Endothelial cell of umbilical vein (primary cell): ENCODE data around the gene BANK1. TPM values are rescaled to one million over a fixed set of nuclear protein-coding genes. Genes with fewer than 3 reads are reported as not detected.

Source experiments
- BruUV-seq: library from RNA; stranded (reverse); fragments of 400-500 nt; replicated peaks from 2 replicates; lab custom pipeline; 2021; lab: Mats Ljungman, UMichigan
- CTCF ChIA-PET: fragments of 300-600, 350-600 bp; sonication (Branson Sonifier 250); formaldehyde crosslinking; loops from one replicate; lab custom pipeline; 2021; ENCODE audit warnings: antibody characterized with exemption, inconsistent platforms; lab: Charles Lee
- POLR2A ChIA-PET: fragments of 300-600, 350-600 bp; sonication (Branson Sonifier 250); formaldehyde crosslinking; loops from one replicate; lab custom pipeline; 2021; ENCODE audit warnings: antibody characterized with exemption, inconsistent platforms; lab: Charles Lee
- DNase-seq: peaks from one replicate; pipeline ENCODE4 v3.0.0-alpha.2; 2011; ENCODE audit warnings: low read depth, low spot score
- FAIRE-seq: peaks from 2 replicates; lab custom pipeline; 2011; peaks lifted over from hg19 to GRCh38; lab: Jason Lieb, UNC
- H2AFZ ChIP-seq: 2 replicates; pipeline ENCODE4 v1.6.0; 2012; ENCODE audit warnings: low read depth, low read length, control low read depth, inconsistent platforms
- H3K27ac ChIP-seq: 2 replicates; pipeline ENCODE4 v1.5.1; 2011; ENCODE audit warnings: low read depth, mild to moderate bottlenecking, control low read depth, low read length, moderate library complexity; ENCODE audit not compliant: insufficient read depth
- H3K27me3 ChIP-seq, 2 experiments: 2 replicates each; pipeline versions ENCODE4 v1.6.0 to v1.6.1; 2011; ENCODE audit warnings: low read length in 2 of 2, mixed read lengths in 1 of 2; ENCODE audit not compliant: control insufficient read depth in 2 of 2, insufficient read depth in 2 of 2
- H3K36me3 ChIP-seq, 2 experiments: 2 replicates in 1 of 2; 3 replicates in 1 of 2; pipeline ENCODE4 v1.5.1; 2011; ENCODE audit warnings: low read length in 2 of 2, mild to moderate bottlenecking in 1 of 2, moderate library complexity in 1 of 2; ENCODE audit not compliant: control insufficient read depth in 2 of 2, insufficient read depth in 2 of 2; ENCODE audit errors: extremely low read depth in 1 of 2
- H3K4me1 ChIP-seq: 3 replicates; pipeline ENCODE4 v1.5.1; 2011; ENCODE audit warnings: mild to moderate bottlenecking, low read length; ENCODE audit not compliant: control insufficient read depth, insufficient read depth; ENCODE audit errors: extremely low read depth
- H3K4me2 ChIP-seq: 2 replicates; pipeline ENCODE4 v1.6.1; 2011; ENCODE audit warnings: low read length, control low read depth, mixed read lengths; ENCODE audit not compliant: insufficient read depth
- H3K4me3 ChIP-seq, 3 experiments: fragments of 200-600 bp in 1 of 3; sonication (generic), shearing (Covaris generic) in 1 of 3; replicated peaks in 1 of 3; 2 replicates each; pipeline ENCODE4 v1.5.1; 2011 to 2016; ENCODE audit warnings: control low read depth in 3 of 3, low read length in 3 of 3, mild to moderate bottlenecking in 2 of 3, inconsistent platforms in 1 of 3, low read depth in 1 of 3, moderate library complexity in 1 of 3; ENCODE audit not compliant: insufficient read depth in 1 of 3
- H3K79me2 ChIP-seq: 2 replicates; pipeline ENCODE4 v1.6.0; 2012; ENCODE audit warnings: low read length, inconsistent platforms; ENCODE audit not compliant: control insufficient read depth, insufficient read depth
- H3K9ac ChIP-seq: replicated peaks from 2 replicates; pipeline ENCODE3; 2011; ENCODE audit warnings: low read length, control low read depth; ENCODE audit not compliant: insufficient read depth; ENCODE audit errors: extremely low read depth
- H3K9me1 ChIP-seq: replicated peaks from 3 replicates; pipeline ENCODE4 v1.6.0; 2011; ENCODE audit warnings: mild to moderate bottlenecking, low read length; ENCODE audit not compliant: control insufficient read depth, insufficient read depth; ENCODE audit errors: extremely low read depth
- H3K9me3 ChIP-seq: replicated peaks from 2 replicates; pipeline ENCODE4 v1.5.1; 2012; ENCODE audit warnings: low read length, inconsistent platforms; ENCODE audit not compliant: control insufficient read depth, insufficient read depth
- H4K20me1 ChIP-seq: replicated peaks from 2 replicates; pipeline ENCODE3; 2011; ENCODE audit warnings: mild to moderate bottlenecking, low read length; ENCODE audit not compliant: control insufficient read depth, insufficient read depth; ENCODE audit errors: extremely low read depth
- CTCF ChIP-seq, 2 donors: IDR thresholded peaks; 1 replicate in 1 of 2; 2 replicates in 1 of 2; pipeline ENCODE4 v1.5.1; 2011; ENCODE audit warnings: low read length in 2 of 2, mild to moderate bottlenecking in 2 of 2, moderate library complexity in 2 of 2, control low read depth in 1 of 2, inconsistent platforms in 1 of 2, low read depth in 1 of 2; ENCODE audit not compliant: insufficient read depth in 1 of 2; ENCODE audit errors: extremely low read depth in 1 of 2
- EZH2 ChIP-seq: IDR thresholded peaks from 2 replicates; pipeline ENCODE4 v1.6.1; 2012; ENCODE audit warnings: borderline replicate concordance, low read depth, mild to moderate bottlenecking, moderate library complexity, low read length, inconsistent platforms; ENCODE audit not compliant: severe bottlenecking
- FOS ChIP-seq: IDR thresholded peaks from 2 replicates; pipeline ENCODE4 v1.6.1; 2011; ENCODE audit warnings: mild to moderate bottlenecking, low read length, moderate library complexity, borderline replicate concordance; ENCODE audit not compliant: insufficient read depth
- GATA2 ChIP-seq: IDR thresholded peaks from 2 replicates; pipeline ENCODE4 v1.7.0; 2011; ENCODE audit warnings: low read depth, mild to moderate bottlenecking, moderate library complexity, mixed read lengths, low read length; ENCODE audit not compliant: insufficient read length, insufficient read depth
- JUN ChIP-seq: IDR thresholded peaks from 2 replicates; pipeline ENCODE4 v1.6.1; 2011; ENCODE audit warnings: borderline replicate concordance, low read depth; ENCODE audit not compliant: insufficient read length, insufficient read depth
- MAX ChIP-seq: IDR thresholded peaks from 2 replicates; pipeline ENCODE4 v1.6.1; 2011; ENCODE audit not compliant: insufficient read depth, insufficient read length
- MYC ChIP-seq: IDR thresholded peaks from one replicate; pipeline ENCODE4 v1.6.1; 2011; ENCODE audit warnings: mild to moderate bottlenecking, low read depth, low read length
- POLR2A ChIP-seq: IDR thresholded peaks from 2 replicates; pipeline ENCODE4 v1.6.1; 2012; ENCODE audit warnings: low read depth, mild to moderate bottlenecking, control low read depth, low read length
- POLR2AphosphoS5 ChIP-seq: IDR thresholded peaks from 2 replicates; pipeline ENCODE4 v1.6.1; 2012; ENCODE audit warnings: low read depth, mild to moderate bottlenecking, control low read depth, low read length, moderate library complexity; ENCODE audit not compliant: insufficient read depth
- dilution Hi-C: fragments of 300-500 bp; cut with MboI; formaldehyde crosslinking; loops from one replicate; pipeline ENCODE4 v1.15.0; 2019; ENCODE audit warnings: low sequenced_read_pairs; ENCODE audit not compliant: extremely low pct_ligation_motif_present
- intact Hi-C: fragments of 100-400 bp; cut with micrococcal nuclease; formaldehyde crosslinking; loops from one replicate; pipeline ENCODE4 v1.10.0; 2022
- polyA plus RNA-seq, 4 experiments: library from polyadenylated mRNA; depleted of rRNA in 3 of 4; stranded (reverse) in 3 of 4; unstranded in 1 of 4; fragments of >200 nt; gene quantifications; 2 replicates each; pipeline versions ENCODE4 v1.2.1 to v1.2.3, GENCODE V29; 2011 to 2012; ENCODE audit warnings: missing spikeins in 1 of 4
- total RNA-seq: library from RNA; stranded (reverse); gene quantifications from 2 replicates; pipeline ENCODE4 v1.2.3, GENCODE V29; 2021

The BANK1 gene
- total and polyA plus RNA-seq, 2 donors (not counting 3 experiments of a cell fraction or from before 2014, with no cell fraction given): 0.29 to 0.32 TPM

- H3K9ac ChIP-seq: no peak overlapping the region
- H3K27ac ChIP-seq: no peak overlapping the region
- no TSS peak for BruUV-seq
- no peak for DNase-seq
- TF ChIP-seq POLR2A: no peak
- no peak for TF ChIP-seq MAX
- no peak for TF ChIP-seq JUN
- no peak for TF ChIP-seq POLR2AphosphoS5
- no peak for TF ChIP-seq FOS
- no peak for TF ChIP-seq GATA2
- no peaks in the 10 kb centered on the region for H3K4me1 ChIP-seq
- H3K27me3 ChIP-seq: no peaks in the 10 kb centered on the region
- intact Hi-C loops (no loop called here), dilution Hi-C loops (no loop called here)
- H3K4me2 ChIP-seq: no peak overlapping the region
- H3K9me3 ChIP-seq: no peaks in the 10 kb centered on the region
- POLR2A ChIA-PET: no interaction called here
- CTCF ChIA-PET: no interaction called here
- no peaks in the 10 kb centered on the region for H3K79me2 ChIP-seq
- H2AFZ ChIP-seq: no peak overlapping the region
- no peak overlapping the region for H3K4me3 ChIP-seq
- H3K9me1 ChIP-seq: no peaks in the 10 kb centered on the region
- FAIRE-seq: no peak
- H4K20me1 ChIP-seq: no peaks in the 10 kb centered on the region
- no peaks in the 10 kb centered on the region for H3K36me3 ChIP-seq
Measured at GRCh38 chr4:101825953-101826352, 35.4 kb downstream of the BANK1 start.

GRCh38 chr4:101831816-101832215 is 41.3 kb downstream of the BANK1 start:
- no peak overlapping the region for H2AFZ ChIP-seq
- no peaks in the 10 kb centered on the region for H4K20me1 ChIP-seq
- no peaks in the 10 kb centered on the region for H3K9me3 ChIP-seq
- H3K4me2 ChIP-seq: no peak overlapping the region
- ChIA-PET POLR2A (no interaction called here), CTCF (interaction anchor here (0.7 to 1.5 kb wide), 2 partner anchors 10 to 27 kb away, joined by 3 read pairs; no protein-coding TSS in a partner anchor)
- H3K27me3 ChIP-seq: no peaks in the 10 kb centered on the region
- BruUV-seq: no TSS peak
- intact Hi-C loops: no loop called here
- H3K27ac ChIP-seq: no peak overlapping the region
- no peaks in the 10 kb centered on the region for H3K79me2 ChIP-seq
- TF ChIP-seq FOS (no peak), MYC (no peak), EZH2 (no peak), POLR2AphosphoS5 (no peak), POLR2A (no peak), CTCF (IDR thresholded peaks at IDR 0.05; ENCODE audit: extremely low read depth in 1 of 2, insufficient read depth in 1 of 2, low read depth in 1 of 2, low read length in 2 of 2) (no peak), MAX (no peak), JUN (no peak), GATA2 (no peak)
- no peaks in the 10 kb centered on the region for H3K9me1 ChIP-seq
- DNase-seq (no peak), FAIRE-seq (no peak)
- H3K36me3 ChIP-seq: no peaks in the 10 kb centered on the region
- H3K9ac ChIP-seq: no peak overlapping the region
- no peak overlapping the region for H3K4me3 ChIP-seq
- H3K4me1 ChIP-seq: no peaks in the 10 kb centered on the region
- dilution Hi-C loops: no loop called here
